Activated T-helper 1 cell treated with anti-CD3 and anti-CD28 coated beads, Interleukin-2, amount 50 U/mL, for 16 hours (primary cell): Measurements from ENCODE around the gene ST6GALNAC3.

Experiments
- DNase-seq, 2 donors: peaks; one replicate each; pipeline ENCODE4 v3.0.0-alpha.2; 2020; ENCODE audit warnings: low read depth in 1 of 2, low spot score in 1 of 2

The ST6GALNAC3 gene

GRCh38 chr1:76418531-76418930, 344.0 kb downstream of the ST6GALNAC3 start:
- DNase-seq, result no peak

GRCh38 chr1:76419603-76420002, 345.1 kb downstream of the ST6GALNAC3 start:
- DNase-seq, result no peak

GRCh38 chr1:76425201-76426145, 350.9 kb downstream of the ST6GALNAC3 start:
- no peak for DNase-seq

GRCh38 chr1:76426606-76427005, 352.1 kb downstream of the ST6GALNAC3 start:
- DNase-seq, result no peak

- no peak for DNase-seq
Observed at GRCh38 chr1:76428028-76428427, 353.5 kb downstream of the ST6GALNAC3 start.

GRCh38 chr1:76430531-76430930, 356.0 kb downstream of the ST6GALNAC3 start:
- no peak for DNase-seq

- no peak for DNase-seq
Observed at GRCh38 chr1:76433526-76433925, 359.0 kb downstream of the ST6GALNAC3 start.

- DNase-seq, result no peak
Observed at GRCh38 chr1:76443217-76443616, 368.7 kb downstream of the ST6GALNAC3 start.

GRCh38 chr1:76444773-76445172, 370.2 kb downstream of the ST6GALNAC3 start:
- no peak for DNase-seq

- DNase-seq, result no peak
Observed at GRCh38 chr1:76450229-76450628, 375.7 kb downstream of the ST6GALNAC3 start.

- DNase-seq, result no peak
Observed at GRCh38 chr1:76463278-76463677, 388.7 kb downstream of the ST6GALNAC3 start.

GRCh38 chr1:76463849-76464248, 389.3 kb downstream of the ST6GALNAC3 start:
- DNase-seq, result no peak

- DNase-seq, result no peak
Observed at GRCh38 chr1:76465030-76465429, 390.5 kb downstream of the ST6GALNAC3 start.

GRCh38 chr1:76470166-76470565, 395.6 kb downstream of the ST6GALNAC3 start:
- no peak for DNase-seq

- no peak for DNase-seq
Observed at GRCh38 chr1:76471536-76471935, 397.0 kb downstream of the ST6GALNAC3 start.

GRCh38 chr1:76473591-76473990, 399.0 kb downstream of the ST6GALNAC3 start:
- no peak for DNase-seq

- no peak for DNase-seq
Observed at GRCh38 chr1:76474922-76475321, 400.4 kb downstream of the ST6GALNAC3 start.

GRCh38 chr1:76477156-76477555, 402.6 kb downstream of the ST6GALNAC3 start:
- DNase-seq, result no peak

- DNase-seq, result no peak
Observed at GRCh38 chr1:76480827-76481226, 406.3 kb downstream of the ST6GALNAC3 start.

GRCh38 chr1:76481672-76482071, 407.1 kb downstream of the ST6GALNAC3 start:
- DNase-seq, result no peak

- DNase-seq, result no peak
Observed at GRCh38 chr1:76482272-76482671, 407.7 kb downstream of the ST6GALNAC3 start.

- no peak for DNase-seq
Observed at GRCh38 chr1:76491737-76492136, 417.2 kb downstream of the ST6GALNAC3 start.
